Keratinocyte (primary cell): ENCODE measurements around the gene STYX. TPM values are rescaled to one million over a fixed set of nuclear protein-coding genes. Genes with fewer than 3 reads are reported as not detected.

Source experiments
- DNase-seq: peaks from one replicate; pipeline ENCODE4 v3.0.0-alpha.2; 2011; ENCODE audit warnings: low read depth, missing footprints, low spot score
- FAIRE-seq: peaks from 2 replicates; lab custom pipeline; 2011; peaks lifted over from hg19 to GRCh38; lab: Jason Lieb, UNC
- H2AFZ ChIP-seq: 2 replicates; pipeline ENCODE4 v1.6.0; 2012; ENCODE audit warnings: low read length, control low read depth, inconsistent platforms; ENCODE audit not compliant: control insufficient read depth
- H3K27ac ChIP-seq: 2 replicates; pipeline ENCODE4 v1.5.1; 2011; ENCODE audit warnings: low read length; ENCODE audit not compliant: control insufficient read depth, insufficient read depth
- H3K27me3 ChIP-seq: 3 replicates; pipeline ENCODE4 v1.6.0; 2011; ENCODE audit warnings: low read length; ENCODE audit not compliant: control insufficient read depth, insufficient read depth; ENCODE audit errors: extremely low read depth
- H3K36me3 ChIP-seq, 2 experiments: 2 replicates in 1 of 2; 3 replicates in 1 of 2; pipeline ENCODE4 v1.5.1; 2011; ENCODE audit warnings: low read length in 2 of 2, mild to moderate bottlenecking in 1 of 2; ENCODE audit not compliant: control insufficient read depth in 2 of 2, insufficient read depth in 2 of 2; ENCODE audit errors: extremely low read depth in 1 of 2
- H3K4me1 ChIP-seq: 3 replicates; pipeline ENCODE4 v1.5.1; 2011; ENCODE audit warnings: low read length; ENCODE audit not compliant: control insufficient read depth, insufficient read depth; ENCODE audit errors: extremely low read depth
- H3K4me2 ChIP-seq: 3 replicates; pipeline ENCODE4 v1.6.0; 2011; ENCODE audit warnings: low read depth, low read length; ENCODE audit not compliant: control insufficient read depth, insufficient read depth; ENCODE audit errors: extremely low read depth
- H3K4me3 ChIP-seq, 3 experiments: fragments of 200-600 bp in 1 of 3; sonication (generic) in 1 of 3; 2 replicates in 2 of 3; 3 replicates in 1 of 3; pipeline ENCODE4 v1.5.1; 2011 to 2016; ENCODE audit warnings: low read length in 3 of 3, mild to moderate bottlenecking in 3 of 3, control low read depth in 2 of 3, inconsistent platforms in 1 of 3, low read depth in 1 of 3, mixed read lengths in 1 of 3, mixed run types in 1 of 3, moderate library complexity in 1 of 3; ENCODE audit not compliant: control insufficient read depth in 2 of 3, insufficient read depth in 2 of 3; ENCODE audit errors: extremely low read depth in 1 of 3
- H3K79me2 ChIP-seq: 2 replicates; pipeline ENCODE4 v1.6.0; 2012; ENCODE audit warnings: low read length; ENCODE audit not compliant: control insufficient read depth, insufficient read depth
- H3K9ac ChIP-seq: 3 replicates; pipeline ENCODE4 v1.6.0; 2011; ENCODE audit warnings: low read length; ENCODE audit not compliant: control insufficient read depth, insufficient read depth; ENCODE audit errors: extremely low read depth
- H3K9me1 ChIP-seq: 3 replicates; pipeline ENCODE4 v1.6.0; 2011; ENCODE audit warnings: low read length; ENCODE audit not compliant: control insufficient read depth, insufficient read depth; ENCODE audit errors: extremely low read depth
- H3K9me3 ChIP-seq: 2 replicates; pipeline ENCODE4 v1.5.1; 2012; ENCODE audit warnings: low read depth, low read length; ENCODE audit not compliant: control insufficient read depth
- H4K20me1 ChIP-seq: 3 replicates; pipeline ENCODE4 v1.6.0; 2011; ENCODE audit warnings: low read length; ENCODE audit not compliant: control insufficient read depth, insufficient read depth; ENCODE audit errors: extremely low read depth
- EZH2 ChIP-seq: IDR thresholded peaks from one replicate; pipeline ENCODE4 v1.6.1; 2012; ENCODE audit warnings: inconsistent platforms, mild to moderate bottlenecking, low read length, moderate library complexity
- dilution Hi-C: fragments of 300-500 bp; cut with MboI; formaldehyde crosslinking; loops from one replicate; pipeline ENCODE4 v1.7.0; 2020; ENCODE audit warnings: low sequenced_read_pairs; ENCODE audit not compliant: extremely low pct_ligation_motif_present
- polyA plus RNA-seq, 5 experiments: library from polyadenylated mRNA; depleted of rRNA in 3 of 5; stranded (reverse) in 3 of 5; stranded (forward) in 1 of 5; unstranded in 1 of 5; fragments of >200 nt; gene quantifications; 1 replicate in 1 of 5; 2 replicates in 3 of 5; 3 replicates in 1 of 5; pipeline versions ENCODE4 v1.2.1 to v1.2.3, GENCODE V29; 2011 to 2012; ENCODE audit warnings: missing spikeins in 2 of 5, low read depth in 1 of 5, low replicate concordance in 1 of 5
- TF ChIP-seq, protein P1 (sequence below), 3 experiments: IDR thresholded peaks in 1 of 3; conservative IDR thresholded peaks in 1 of 3; optimal IDR thresholded peaks in 1 of 3; 2 replicates in 2 of 3; 3 replicates in 1 of 3; pipeline versions ENCODE3 to v1.5.1; 2011; ENCODE audit warnings: low read length in 3 of 3, mild to moderate bottlenecking in 3 of 3, moderate library complexity in 2 of 3, control low read depth in 1 of 3, inconsistent platforms in 1 of 3; ENCODE audit not compliant: insufficient read depth in 2 of 3; ENCODE audit errors: extremely low read depth in 1 of 3

STYX gene
- polyA plus RNA-seq, 1 donor (not counting 4 experiments of a cell fraction or from before 2014, with no cell fraction given) = 13.2 TPM

DNA sequence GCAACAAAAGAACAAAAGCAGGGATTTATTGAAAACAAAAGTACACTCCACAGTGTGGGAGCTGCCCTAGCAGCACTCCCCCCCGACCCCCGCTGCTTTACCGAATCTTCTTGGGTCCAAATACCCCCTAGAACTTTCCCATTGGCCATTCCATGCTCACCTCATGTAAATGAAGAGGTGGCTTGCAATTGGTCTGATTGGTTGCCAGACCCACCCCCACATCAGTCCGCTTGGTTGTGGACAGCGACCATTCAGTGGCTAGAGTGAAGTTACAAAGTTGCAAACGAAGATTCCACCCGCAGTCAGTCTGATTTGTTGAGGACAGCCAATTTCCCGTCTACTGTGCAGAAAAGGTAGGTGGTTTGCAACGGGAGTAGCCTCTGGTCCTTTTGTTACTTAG, 3.9 kb downstream of the STYX start:
- TF ChIP-seq, protein P1, sequence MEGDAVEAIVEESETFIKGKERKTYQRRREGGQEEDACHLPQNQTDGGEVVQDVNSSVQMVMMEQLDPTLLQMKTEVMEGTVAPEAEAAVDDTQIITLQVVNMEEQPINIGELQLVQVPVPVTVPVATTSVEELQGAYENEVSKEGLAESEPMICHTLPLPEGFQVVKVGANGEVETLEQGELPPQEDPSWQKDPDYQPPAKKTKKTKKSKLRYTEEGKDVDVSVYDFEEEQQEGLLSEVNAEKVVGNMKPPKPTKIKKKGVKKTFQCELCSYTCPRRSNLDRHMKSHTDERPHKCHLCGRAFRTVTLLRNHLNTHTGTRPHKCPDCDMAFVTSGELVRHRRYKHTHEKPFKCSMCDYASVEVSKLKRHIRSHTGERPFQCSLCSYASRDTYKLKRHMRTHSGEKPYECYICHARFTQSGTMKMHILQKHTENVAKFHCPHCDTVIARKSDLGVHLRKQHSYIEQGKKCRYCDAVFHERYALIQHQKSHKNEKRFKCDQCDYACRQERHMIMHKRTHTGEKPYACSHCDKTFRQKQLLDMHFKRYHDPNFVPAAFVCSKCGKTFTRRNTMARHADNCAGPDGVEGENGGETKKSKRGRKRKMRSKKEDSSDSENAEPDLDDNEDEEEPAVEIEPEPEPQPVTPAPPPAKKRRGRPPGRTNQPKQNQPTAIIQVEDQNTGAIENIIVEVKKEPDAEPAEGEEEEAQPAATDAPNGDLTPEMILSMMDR (optimal IDR thresholded peaks at IDR 0.05 in 1 of 3, IDR thresholded peaks at IDR 0.05 in 1 of 3, conservative IDR thresholded peaks at IDR 0.05 in 1 of 3; ENCODE audit: extremely low read depth in 1 of 3, insufficient read depth in 2 of 3, low read length in 3 of 3) = no peak
- TF ChIP-seq EZH2 = no peak
- Histone ChIP-seq H3K9me1 (no peaks in the 10 kb centered on the region), H4K20me1 (no peaks in the 10 kb centered on the region), H2AFZ (no peak overlapping the region), H3K4me1 (peaks cover 4% of the 10 kb centered on the region), H3K9ac (no peak overlapping the region), H3K4me3 (no peak overlapping the region), H3K4me2 (no peak overlapping the region), H3K27me3 (no peaks in the 10 kb centered on the region), H3K79me2 (peaks cover 49% of the 10 kb centered on the region), H3K27ac (no peak overlapping the region), H3K36me3 (peaks cover 0 to under 1% of the 10 kb centered on the region in 2 experiments), H3K9me3 (no peaks in the 10 kb centered on the region)
- dilution Hi-C loops = no loop called here
- FAIRE-seq = no peak
- no peak for DNase-seq

DNA sequence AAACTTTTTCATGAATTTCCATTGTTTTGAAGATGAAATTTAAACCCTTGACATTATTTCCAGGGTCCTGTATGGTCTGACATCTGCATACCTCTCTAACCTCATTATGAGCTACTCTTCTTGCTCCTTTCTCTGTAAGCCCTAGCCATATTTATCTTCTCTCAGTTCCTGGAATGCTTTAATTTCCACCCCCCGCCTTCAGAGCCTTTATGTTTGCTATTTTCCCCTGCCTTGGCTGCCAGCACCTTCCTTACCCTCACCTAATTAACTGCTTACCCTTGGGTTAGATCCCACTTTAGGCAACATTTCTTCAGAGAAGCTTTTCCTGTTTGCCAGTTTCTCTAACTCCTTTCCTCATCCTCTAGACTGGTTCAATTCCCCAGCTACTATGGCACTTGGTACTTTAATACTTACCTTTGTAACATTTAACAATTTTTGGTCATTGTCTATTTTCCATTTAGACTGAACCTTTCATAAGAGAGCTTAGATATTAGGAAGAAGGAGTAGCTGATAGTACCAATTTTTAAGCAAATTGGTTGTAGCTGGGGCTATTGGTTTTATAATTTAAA, 6.0 kb downstream of the STYX start:
- Histone ChIP-seq H3K9me3 (no peaks in the 10 kb centered on the region), H3K27me3 (no peaks in the 10 kb centered on the region), H3K9ac (no peak overlapping the region), H2AFZ (no peak overlapping the region), H3K4me1 (peaks cover 4% of the 10 kb centered on the region), H4K20me1 (no peaks in the 10 kb centered on the region), H3K36me3 (no peaks in the 10 kb centered on the region), H3K27ac (no peak overlapping the region), H3K79me2 (peaks cover 49% of the 10 kb centered on the region), H3K4me3 (no peak overlapping the region), H3K9me1 (no peaks in the 10 kb centered on the region), H3K4me2 (no peak overlapping the region)
- no peak for FAIRE-seq
- dilution Hi-C loops = no loop called here
- TF ChIP-seq EZH2 = no peak
- TF ChIP-seq, protein P1 (optimal IDR thresholded peaks at IDR 0.05 in 1 of 3, IDR thresholded peaks at IDR 0.05 in 1 of 3, conservative IDR thresholded peaks at IDR 0.05 in 1 of 3; ENCODE audit: extremely low read depth in 1 of 3, insufficient read depth in 2 of 3, low read length in 3 of 3) = no peak
- DNase-seq = no peak
